IMR-90 (cell line): Measurements from ENCODE around the gene TENT5D. TPM values are rescaled to one million over a fixed set of nuclear protein-coding genes. Genes with fewer than 3 reads are reported as not detected.

Experiments used
- ATAC-seq: fragments of 200-7000 bp; cut with Tn5 transposase; 2 replicates; pipeline ENCODE4 v1.9.1; 2020; ENCODE audit warnings: low read depth, mild to moderate bottlenecking, moderate library complexity
- BruUV-seq: library from RNA; stranded (reverse); fragments of 400-500 nt; replicated peaks from 2 replicates; lab custom pipeline; 2021; lab: Mats Ljungman, UMichigan
- CTCF ChIA-PET: fragments of 300-600 bp; formaldehyde crosslinking; extraction: SDS; loops from one replicate; lab custom pipeline; 2021; ENCODE audit warnings: antibody characterized with exemption; lab: Yijun Ruan, JAX
- POLR2A ChIA-PET: fragments of 300-600 bp; sonication (Branson Sonifier 250); formaldehyde crosslinking; loops from one replicate; lab custom pipeline; 2022; ENCODE audit warnings: antibody characterized with exemption; ENCODE audit not compliant: unreplicated experiment; lab: Charles Lee
- DNase-seq: peaks from one replicate; pipeline ENCODE4 v3.0.0; 2013
- H2AFZ ChIP-seq: replicated peaks from 2 replicates; pipeline ENCODE3; 2013; ENCODE audit warnings: low read length, mild to moderate bottlenecking; ENCODE audit not compliant: poor library complexity
- H2AK5ac ChIP-seq: 2 replicates; pipeline ENCODE4 v1.6.1; 2013; ENCODE audit warnings: low read depth, low read length, inconsistent platforms
- H2AK9ac ChIP-seq: replicated peaks from 2 replicates; pipeline ENCODE3; 2013; ENCODE audit warnings: mild to moderate bottlenecking, low read depth, low read length, moderate library complexity; ENCODE audit not compliant: poor library complexity
- H2BK120ac ChIP-seq: 2 replicates; pipeline ENCODE4 v1.6.1; 2013; ENCODE audit warnings: low read depth, low read length, inconsistent platforms
- H2BK15ac ChIP-seq: 3 replicates; pipeline ENCODE4 v1.6.1; 2013; ENCODE audit warnings: low read depth, low read length, inconsistent platforms
- H2BK20ac ChIP-seq: 2 replicates; pipeline ENCODE4 v1.6.1; 2013; ENCODE audit warnings: low read depth, mild to moderate bottlenecking, inconsistent platforms, low read length, moderate library complexity
- H2BK5ac ChIP-seq: 2 replicates; pipeline ENCODE4 v1.6.1; 2013; ENCODE audit warnings: mild to moderate bottlenecking, low read depth, low read length, inconsistent platforms; ENCODE audit not compliant: poor library complexity, severe bottlenecking
- H3K14ac ChIP-seq: replicated peaks from 2 replicates; pipeline ENCODE4 v1.6.1; 2013; ENCODE audit warnings: low read depth, low read length, inconsistent platforms
- H3K18ac ChIP-seq: 2 replicates; pipeline ENCODE4 v1.6.1; 2013; ENCODE audit warnings: low read depth, low read length, control low read depth
- H3K23ac ChIP-seq: 2 replicates; pipeline ENCODE4 v1.6.1; 2013; ENCODE audit warnings: low read depth, low read length, inconsistent platforms
- H3K27ac ChIP-seq: 2 replicates; pipeline ENCODE4 v1.5.1; 2013; ENCODE audit warnings: mild to moderate bottlenecking, control low read depth, low read length; ENCODE audit not compliant: insufficient read depth
- H3K27me3 ChIP-seq: 2 replicates; pipeline ENCODE4 v1.6.1; 2013; ENCODE audit warnings: low read length; ENCODE audit not compliant: control insufficient read depth, insufficient read depth
- H3K36me3 ChIP-seq: 2 replicates; pipeline ENCODE4 v1.6.1; 2013; ENCODE audit warnings: low read length, mixed read lengths; ENCODE audit not compliant: control insufficient read depth, insufficient read depth
- H3K4ac ChIP-seq: 2 replicates; pipeline ENCODE4 v1.6.1; 2013; ENCODE audit warnings: low read depth, low read length, inconsistent platforms
- H3K4me1 ChIP-seq: 2 replicates; pipeline ENCODE4 v1.6.1; 2013; ENCODE audit warnings: low read length, mixed read lengths; ENCODE audit not compliant: control insufficient read depth, insufficient read depth
- H3K4me2 ChIP-seq: 2 replicates; pipeline ENCODE4 v1.6.1; 2013; ENCODE audit warnings: low read depth, mild to moderate bottlenecking, control low read depth, low read length, moderate library complexity
- H3K4me3 ChIP-seq: 2 replicates; pipeline ENCODE4 v1.5.1; 2013; ENCODE audit warnings: low read depth, mild to moderate bottlenecking, control low read depth, low read length, moderate library complexity; ENCODE audit not compliant: insufficient read depth
- H3K56ac ChIP-seq: 2 replicates; pipeline ENCODE4 v1.6.1; 2013; ENCODE audit warnings: low read length, inconsistent platforms; ENCODE audit not compliant: insufficient read depth; ENCODE audit errors: extremely low read depth
- H3K79me1 ChIP-seq, 2 experiments: 2 replicates each; pipeline ENCODE4 v1.6.1; 2013; ENCODE audit warnings: low read length in 2 of 2, inconsistent platforms in 1 of 2, low read depth in 1 of 2
- H3K9ac ChIP-seq: 2 replicates; pipeline ENCODE4 v1.6.1; 2013; ENCODE audit warnings: low read depth, low read length, control low read depth
- H3K9me1 ChIP-seq: 2 replicates; pipeline ENCODE4 v1.6.1; 2013; ENCODE audit warnings: low read length, inconsistent platforms; ENCODE audit not compliant: insufficient read depth
- H3K9me3 ChIP-seq: 2 replicates; pipeline ENCODE4 v1.6.1; 2013; ENCODE audit warnings: low read length; ENCODE audit not compliant: control insufficient read depth, insufficient read depth
- H4K20me1 ChIP-seq: 2 replicates; pipeline ENCODE4 v1.6.1; 2013; ENCODE audit warnings: low read length, inconsistent platforms; ENCODE audit not compliant: insufficient read depth
- H4K5ac ChIP-seq: 2 replicates; pipeline ENCODE4 v1.6.1; 2013; ENCODE audit warnings: mild to moderate bottlenecking, low read depth, low read length, control low read depth
- H4K8ac ChIP-seq, 2 experiments: 2 replicates each; pipeline ENCODE4 v1.6.1; 2013; ENCODE audit warnings: low read depth in 2 of 2, low read length in 2 of 2, control low read depth in 1 of 2, inconsistent platforms in 1 of 2
- H4K91ac ChIP-seq: 2 replicates; pipeline ENCODE4 v1.6.1; 2013; ENCODE audit warnings: low read depth, low read length, inconsistent platforms; ENCODE audit not compliant: insufficient read depth
- FOS ChIP-seq: fragments of 150-350 bp; IDR thresholded peaks from 2 replicates; pipeline ENCODE4 v1.6.1; 2016; ENCODE audit warnings: low read depth, low read length
- dilution Hi-C: fragments of 300-500 bp; cut with HindIII; formaldehyde crosslinking; loops from one replicate; pipeline ENCODE4 v1.14.3; 2018; ENCODE audit warnings: low sequenced_read_pairs; ENCODE audit not compliant: unreplicated experiment
- in situ Hi-C: fragments of 300-500 bp; cut with MboI; formaldehyde crosslinking; loops from 3 replicates; pipeline ENCODE4 v1.14.3; 2019; ENCODE audit warnings: low sequenced_read_pairs, inconsistent platforms, mixed read lengths
- intact Hi-C: fragments of 100-400 bp; cut with micrococcal nuclease; formaldehyde crosslinking; loops from 2 replicates; pipeline ENCODE4 v1.10.0; 2022
- polyA plus RNA-seq, 3 experiments: library from polyadenylated mRNA; depleted of rRNA; stranded (reverse); fragments of >200 nt; gene quantifications; 2 replicates each; pipeline ENCODE4 v1.2.3, GENCODE V29; 2012; ENCODE audit warnings: low replicate concordance in 1 of 3
- total RNA-seq: library from RNA; depleted of rRNA; stranded (reverse); fragments of >200 nt; gene quantifications from 2 replicates; pipeline ENCODE4 v1.2.3, GENCODE V29; 2012

Gene TENT5D
- total and polyA plus RNA-seq, 2 of the 4 experiments (the other 2 are of a cell fraction) = not detected

DNA sequence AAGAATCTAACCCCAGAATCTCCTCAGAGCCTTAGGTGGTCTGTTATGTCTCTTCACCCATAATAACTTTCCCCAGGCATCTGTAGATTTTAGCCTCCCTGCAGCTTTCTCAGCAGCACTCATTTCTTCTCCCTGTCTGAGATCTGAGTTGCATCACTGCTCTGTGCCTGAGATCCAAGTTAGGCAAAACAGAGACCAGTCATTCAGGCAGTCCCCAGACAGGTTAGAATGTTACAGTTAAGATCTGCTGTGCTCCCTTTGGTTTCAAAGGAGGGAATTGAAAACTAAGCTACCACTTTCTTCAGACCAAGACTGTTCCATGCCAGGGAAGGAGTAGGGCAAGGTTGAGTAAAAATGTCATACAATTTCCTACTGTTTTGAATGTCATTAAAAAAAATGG is 65.3 kb downstream of the TENT5D start:
- H2AK9ac ChIP-seq = no peak overlapping the region
- H3K9ac ChIP-seq = no peak overlapping the region
- H3K4me3 ChIP-seq = no peak overlapping the region
- intact Hi-C loops (no loop called here), in situ Hi-C loops (no loop called here), dilution Hi-C loops (no loop called here)
- H4K20me1 ChIP-seq = no peaks in the 10 kb centered on the region
- no peak overlapping the region for H3K27ac ChIP-seq
- no peak overlapping the region for H3K18ac ChIP-seq
- H3K4me2 ChIP-seq = no peak overlapping the region
- no peak overlapping the region for H2BK120ac ChIP-seq
- POLR2A ChIA-PET = no interaction called here
- H4K91ac ChIP-seq = no peak overlapping the region
- H3K4me1 ChIP-seq = no peaks in the 10 kb centered on the region
- H3K79me1 ChIP-seq = no peaks in the 10 kb centered on the region
- no peak overlapping the region for H3K56ac ChIP-seq
- no peak overlapping the region for H3K4ac ChIP-seq
- no peak overlapping the region for H2AFZ ChIP-seq
- H3K9me3 ChIP-seq = no peaks in the 10 kb centered on the region
- no peak overlapping the region for H2BK5ac ChIP-seq
- no peak overlapping the region for H2BK20ac ChIP-seq
- DNase-seq (no peak), ATAC-seq (no peak)
- no peak overlapping the region for H3K14ac ChIP-seq
- no peak overlapping the region for H3K23ac ChIP-seq
- no peak for TF ChIP-seq FOS
- CTCF ChIA-PET = no interaction called here
- no TSS peak for BruUV-seq
- no peak overlapping the region for H4K8ac ChIP-seq
- no peak overlapping the region for H2BK15ac ChIP-seq
- no peaks in the 10 kb centered on the region for H3K36me3 ChIP-seq
- H4K5ac ChIP-seq = no peak overlapping the region
- H3K27me3 ChIP-seq = no peaks in the 10 kb centered on the region
- H3K9me1 ChIP-seq = no peaks in the 10 kb centered on the region
- no peak overlapping the region for H2AK5ac ChIP-seq
